Measurements from ENCODE around the gene MPZL1. TPM values are rescaled to one million over a fixed set of nuclear protein-coding genes. Genes with fewer than 3 reads are reported as not detected.

Gene MPZL1
- total and polyA plus RNA-seq, 2 donors (not counting 3 experiments of a cell fraction or from before 2014, with no cell fraction given): 41.7 to 99.1 TPM

GRCh38 chr1:167824163-167824794, 102.5 kb downstream of the MPZL1 start:
- intact Hi-C loops (cut with micrococcal nuclease): loop anchor here (5.0 kb wide), 1 partner anchor 258 kb away; no protein-coding TSS in a partner anchor
- Histone ChIP-seq H3K9me3 (replicated peaks; ENCODE audit: control insufficient read depth, insufficient read depth, low read length) (no peaks in the 10 kb centered on the region), H3K4me3 (replicated peaks in 1 of 3; ENCODE audit: insufficient read depth in 1 of 3, low read depth in 1 of 3, low read length in 3 of 3) (no peak overlapping the region), H3K27me3 (ENCODE audit: control insufficient read depth in 2 of 2, insufficient read depth in 2 of 2, low read length in 2 of 2) (no peaks in the 10 kb centered on the region), H3K4me2 (ENCODE audit: insufficient read depth, low read length) (no peak overlapping the region), H3K4me1 (ENCODE audit: control insufficient read depth, extremely low read depth, insufficient read depth, low read length) (peaks cover 7% of the 10 kb centered on the region), H4K20me1 (replicated peaks; ENCODE audit: control insufficient read depth, extremely low read depth, insufficient read depth, low read length) (no peaks in the 10 kb centered on the region), H3K9me1 (replicated peaks; ENCODE audit: control insufficient read depth, extremely low read depth, insufficient read depth, low read length) (no peaks in the 10 kb centered on the region), H3K27ac (ENCODE audit: insufficient read depth, low read depth, low read length) (no peak overlapping the region), H3K9ac (replicated peaks; ENCODE audit: extremely low read depth, insufficient read depth, low read length) (no peak overlapping the region), H3K79me2 (ENCODE audit: control insufficient read depth, insufficient read depth, low read length) (no peaks in the 10 kb centered on the region), H3K36me3 (ENCODE audit: control insufficient read depth in 2 of 2, extremely low read depth in 1 of 2, insufficient read depth in 2 of 2, low read length in 2 of 2) (no peaks in the 10 kb centered on the region), H2AFZ (ENCODE audit: low read depth, low read length) (no peak overlapping the region)
- no peak for TF ChIP-seq GATA2 (IDR thresholded peaks at IDR 0.05; ENCODE audit: insufficient read depth, insufficient read length, low read depth, low read length)
- no peak for TF ChIP-seq FOS (IDR thresholded peaks at IDR 0.05; ENCODE audit: borderline replicate concordance, insufficient read depth, low read length)
- TF ChIP-seq MYC (IDR thresholded peaks at IDR 0.05; ENCODE audit: low read depth, low read length): no peak
- TF ChIP-seq JUN (IDR thresholded peaks at IDR 0.05; ENCODE audit: borderline replicate concordance, insufficient read depth, insufficient read length, low read depth): no peak
- TF ChIP-seq CTCF (IDR thresholded peaks at IDR 0.05; ENCODE audit: extremely low read depth in 1 of 2, insufficient read depth in 1 of 2, low read depth in 1 of 2, low read length in 2 of 2): no peak
- POLR2A ChIA-PET: no interaction called here
- no TSS peak for BruUV-seq (replicated peaks)
- CTCF ChIA-PET: interaction anchor here (1.1 kb wide), 1 partner anchor 10 kb away, joined by 3 read pairs; no protein-coding TSS in a partner anchor
- FAIRE-seq: no peak
- dilution Hi-C loops (cut with MboI; ENCODE audit: extremely low pct_ligation_motif_present, low sequenced_read_pairs): no loop called here
- no peak for DNase-seq (ENCODE audit: low read depth, low spot score)
